ENCODE results near the gene SLC43A3.
A peak's percentile ranks its signal among the peaks of the same experiment; 100 is the strongest.

- TF ChIP-seq CTCF (IDR thresholded peaks at IDR 0.05) (no peak), POLR2A (IDR thresholded peaks at IDR 0.05) (no peak), POLR2AphosphoS5 (IDR thresholded peaks at IDR 0.05) (peak; percentile 17 to 92 (median 70))
Observed at GRCh38 chr11:57424792-57425564, 1.9 kb downstream of the SLC43A3 start.
